ENCODE measurements around the gene RBSN.

Gene RBSN

GRCh38 chr3:15112011-15112410 is 13.1 kb upstream of the RBSN start:
- H3K36me3 ChIP-seq (ENCODE audit: control insufficient read depth in 2 of 2, insufficient read depth in 1 of 2, low read length in 2 of 2), result no peaks in the 10 kb centered on the region
- H3K27ac ChIP-seq (ENCODE audit: extremely low read depth, low read depth, low read length), result no peak overlapping the region
- no peaks in the 10 kb centered on the region for H3K9me3 ChIP-seq (ENCODE audit: control insufficient read depth, insufficient read depth, low read depth, low read length)
- TF ChIP-seq ZNF302 (tag by site-specific recombination; IDR thresholded peaks at IDR 0.05; ENCODE audit: low read depth), result no peak
- no peak for TF ChIP-seq ZNF621 (tag by site-specific recombination; IDR thresholded peaks at IDR 0.05)
- TF ChIP-seq OVOL3 (tag by site-specific recombination; IDR thresholded peaks at IDR 0.05), result no peak
- no peak for TF ChIP-seq ZNF146 (tag by site-specific recombination; IDR thresholded peaks at IDR 0.05)
- TF ChIP-seq ZBTB8A (tag by site-specific recombination; IDR thresholded peaks at IDR 0.05), result no peak
- no peak for TF ChIP-seq ZNF791 (tag by site-specific recombination; IDR thresholded peaks at IDR 0.05)
- TF ChIP-seq OSR2 (tag by site-specific recombination; IDR thresholded peaks at IDR 0.05), result no peak
- no peak for TF ChIP-seq ZNF747 (tag by site-specific recombination; IDR thresholded peaks at IDR 0.05)
- TF ChIP-seq ZNF19 (tag by site-specific recombination; IDR thresholded peaks at IDR 0.05; ENCODE audit: low read depth), result no peak
- TF ChIP-seq KLF10 (tag by site-specific recombination; IDR thresholded peaks at IDR 0.05), result no peak
- no peak for TF ChIP-seq HOXC10 (CRISPR knock-in tag; IDR thresholded peaks at IDR 0.05)
- no peak overlapping the region for H3K4me3 ChIP-seq (ENCODE audit: low read depth, low read length)
- ChIA-PET POLR2A (interaction anchor here (0.6 kb wide), 1 partner anchor 11 kb away, joined by 4 read pairs; no protein-coding TSS in a partner anchor), CTCF (no interaction called here)
- H3K4me1 ChIP-seq (ENCODE audit: control insufficient read depth, insufficient read depth, low read length), result no peaks in the 10 kb centered on the region

DNA sequence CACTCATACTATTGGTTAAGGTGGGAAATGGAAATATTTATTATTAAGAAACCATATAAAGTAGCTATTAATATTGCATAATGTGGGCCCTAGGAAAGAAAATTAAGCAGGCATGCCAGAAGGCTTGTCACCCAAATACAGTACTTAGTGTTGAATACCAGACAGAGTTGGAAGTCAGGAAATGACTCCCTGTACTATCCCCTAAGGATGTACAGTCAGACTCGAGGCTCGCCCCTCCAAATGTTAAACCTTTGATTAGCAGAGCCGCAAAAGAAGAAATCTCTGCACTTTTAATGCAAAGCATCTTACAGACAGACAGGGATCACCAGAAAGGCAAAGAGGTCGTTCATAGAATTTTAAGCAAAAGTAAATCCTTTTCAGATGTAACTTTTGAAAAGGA is 11.3 kb upstream of the RBSN start:
- Histone ChIP-seq H3K9me3 (ENCODE audit: control insufficient read depth, insufficient read depth, low read depth, low read length) (no peaks in the 10 kb centered on the region), H3K4me3 (ENCODE audit: low read depth, low read length) (no peak overlapping the region), H3K4me1 (ENCODE audit: control insufficient read depth, insufficient read depth, low read length) (no peaks in the 10 kb centered on the region), H3K36me3 (ENCODE audit: control insufficient read depth in 2 of 2, insufficient read depth in 1 of 2, low read length in 2 of 2) (no peaks in the 10 kb centered on the region), H3K27ac (ENCODE audit: extremely low read depth, low read depth, low read length) (no peak overlapping the region)
- POLR2A ChIA-PET, result no interaction called here
- CTCF ChIA-PET, result interaction anchor here (0.7 to 3.1 kb wide), 6 partner anchors 8 to 391 kb away, joined by 4 to 36 read pairs (median 12); no protein-coding TSS in a partner anchor
- TF ChIP-seq ZNF10 (tag by site-specific recombination; IDR thresholded peaks at IDR 0.05), result no peak
- no peak for TF ChIP-seq ZNF677 (tag by site-specific recombination; IDR thresholded peaks at IDR 0.05)
- TF ChIP-seq ZSCAN30 (tag by site-specific recombination; IDR thresholded peaks at IDR 0.05), result no peak
- TF ChIP-seq ZNF404 (tag by site-specific recombination; IDR thresholded peaks at IDR 0.05), result no peak
- TF ChIP-seq ZXDB (tag by site-specific recombination; IDR thresholded peaks at IDR 0.05), result no peak
- TF ChIP-seq ZNF202 (tag by site-specific recombination; IDR thresholded peaks at IDR 0.05; ENCODE audit: borderline replicate concordance), result no peak
- no peak for TF ChIP-seq ZNF510 (tag by site-specific recombination; IDR thresholded peaks at IDR 0.05; ENCODE audit: insufficient replicate concordance)
- no peak for TF ChIP-seq ZNF48 (tag by site-specific recombination; IDR thresholded peaks at IDR 0.05)
- TF ChIP-seq ZNF433 (tag by site-specific recombination; IDR thresholded peaks at IDR 0.05; ENCODE audit: low read depth), result no peak
- TF ChIP-seq ZNF521 (tag by site-specific recombination; IDR thresholded peaks at IDR 0.05), result no peak
- TF ChIP-seq ZNF426 (tag by site-specific recombination; IDR thresholded peaks at IDR 0.05), result no peak
- no peak for TF ChIP-seq ZNF138 (tag by site-specific recombination; IDR thresholded peaks at IDR 0.05; ENCODE audit: borderline replicate concordance)

DNA sequence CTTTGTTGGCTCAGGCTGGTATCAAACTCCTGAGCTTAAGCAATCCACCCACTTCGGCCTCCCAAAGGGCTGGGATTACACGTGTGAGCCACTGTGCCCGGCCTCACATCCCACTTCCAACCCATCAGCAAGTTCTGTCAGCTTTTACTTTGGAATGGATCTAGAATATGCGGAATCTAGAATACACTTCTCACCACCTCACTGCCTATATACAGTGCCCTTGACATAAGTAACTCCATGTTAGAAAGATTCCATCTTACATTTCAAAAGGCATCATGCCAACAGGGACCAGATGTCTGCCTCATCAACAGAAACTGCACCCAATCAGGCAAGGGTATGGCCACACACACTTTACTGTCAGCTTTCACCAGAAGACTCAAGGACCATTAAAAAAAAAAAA is 9.9 kb upstream of the RBSN start:
- no peaks in the 10 kb centered on the region for H3K36me3 ChIP-seq (ENCODE audit: control insufficient read depth in 2 of 2, insufficient read depth in 1 of 2, low read length in 2 of 2)

More for the DNA sequence above, 9.9 kb upstream of the RBSN start:
- TF ChIP-seq PRDM1 (tag by site-specific recombination; IDR thresholded peaks at IDR 0.05) (no peak), ZNF335 (tag by site-specific recombination; conservative IDR thresholded peaks at IDR 0.05) (0 out of 2 replicates have a peak, but pooled peaks have one; percentile 19)
- POLR2A ChIA-PET, result interaction anchor here (0.6 to 0.8 kb wide), 2 partner anchors 8 to 98 kb away, joined by 3 read pairs; no protein-coding TSS in a partner anchor
- Histone ChIP-seq H3K27ac (ENCODE audit: extremely low read depth, low read depth, low read length) (no peak overlapping the region), H3K4me1 (ENCODE audit: control insufficient read depth, insufficient read depth, low read length) (no peaks in the 10 kb centered on the region), H3K9me3 (ENCODE audit: control insufficient read depth, insufficient read depth, low read depth, low read length) (no peaks in the 10 kb centered on the region), H3K4me3 (ENCODE audit: low read depth, low read length) (no peak overlapping the region)
- CTCF ChIA-PET, result interaction anchor here (0.6 to 3.1 kb wide), 31 partner anchors 10 to 1069 kb away, joined by 3 to 36 read pairs (median 4); partner anchors contain the start of genes CAPN7 and MRPS25

Measured in HEK293 (cell line).